BJ (cell line): ENCODE measurements around the gene MOG. TPM values are rescaled to one million over a fixed set of nuclear protein-coding genes. Genes with fewer than 3 reads are reported as not detected.
"Not testable (repeated sequence)": the region's sequence is repeated elsewhere in the genome, so short reads cannot be mapped to it uniquely, and the experiment has no call there.

Experiments used
- CTCF ChIA-PET: fragments of 350-600 bp; formaldehyde crosslinking; extraction: SDS; loops from one replicate; lab custom pipeline; 2021; ENCODE audit warnings: antibody characterized with exemption, inconsistent platforms; lab: Yijun Ruan, JAX
- POLR2A ChIA-PET: fragments of 300-600 bp; sonication (Branson Sonifier 250); formaldehyde crosslinking; extraction: SDS; loops from one replicate; lab custom pipeline; 2021; ENCODE audit warnings: antibody characterized with exemption; lab: Charles Lee
- DNase-seq: peaks from one replicate; pipeline ENCODE4 v3.0.0-alpha.2; 2011; ENCODE audit warnings: low read depth
- H3K27me3 ChIP-seq: 2 replicates; pipeline ENCODE4 v1.6.0; 2011; ENCODE audit warnings: low read length; ENCODE audit not compliant: control insufficient read depth, insufficient read depth
- H3K36me3 ChIP-seq: 2 replicates; pipeline ENCODE4 v1.5.1; 2011; ENCODE audit warnings: low read length; ENCODE audit not compliant: control insufficient read depth, insufficient read depth
- H3K4me3 ChIP-seq: 2 replicates; pipeline ENCODE4 v1.5.1; 2011; ENCODE audit warnings: low read depth, mild to moderate bottlenecking, control low read depth, low read length
- CTCF ChIP-seq: IDR thresholded peaks from 2 replicates; pipeline ENCODE4 v1.5.1; 2011; ENCODE audit warnings: low read depth, mild to moderate bottlenecking, control low read depth, inconsistent platforms, low read length, moderate library complexity; ENCODE audit not compliant: insufficient read depth
- polyA plus RNA-seq: library from polyadenylated mRNA; depleted of rRNA; stranded (reverse); fragments of >200 nt; gene quantifications from 2 replicates; pipeline ENCODE4 v1.2.3, GENCODE V29; 2011

MOG gene
- polyA plus RNA-seq, 1 experiment, result not detected

- Histone ChIP-seq H3K4me3 (no peak overlapping the region), H3K27me3 (peaks cover 9% of the 10 kb centered on the region), H3K36me3 (no peaks in the 10 kb centered on the region)
- POLR2A ChIA-PET, result no interaction called here
- CTCF ChIA-PET, result interaction anchor here (7.6 kb wide), 1 partner anchor 9 kb away, joined by 147 read pairs; no protein-coding TSS in a partner anchor
- no peak for TF ChIP-seq CTCF
- no peak for DNase-seq
These were observed 4.2 kb downstream of the MOG start for GRCh38 chr6:29661071-29661470.

- POLR2A ChIA-PET, DNase-seq: not testable (repeated sequence)
- CTCF ChIA-PET, result interaction anchor here (7.6 kb wide), 1 partner anchor 9 kb away, joined by 147 read pairs; no protein-coding TSS in a partner anchor
These were observed 4.7 kb downstream of the MOG start for GRCh38 chr6:29661502-29662141.

DNA sequence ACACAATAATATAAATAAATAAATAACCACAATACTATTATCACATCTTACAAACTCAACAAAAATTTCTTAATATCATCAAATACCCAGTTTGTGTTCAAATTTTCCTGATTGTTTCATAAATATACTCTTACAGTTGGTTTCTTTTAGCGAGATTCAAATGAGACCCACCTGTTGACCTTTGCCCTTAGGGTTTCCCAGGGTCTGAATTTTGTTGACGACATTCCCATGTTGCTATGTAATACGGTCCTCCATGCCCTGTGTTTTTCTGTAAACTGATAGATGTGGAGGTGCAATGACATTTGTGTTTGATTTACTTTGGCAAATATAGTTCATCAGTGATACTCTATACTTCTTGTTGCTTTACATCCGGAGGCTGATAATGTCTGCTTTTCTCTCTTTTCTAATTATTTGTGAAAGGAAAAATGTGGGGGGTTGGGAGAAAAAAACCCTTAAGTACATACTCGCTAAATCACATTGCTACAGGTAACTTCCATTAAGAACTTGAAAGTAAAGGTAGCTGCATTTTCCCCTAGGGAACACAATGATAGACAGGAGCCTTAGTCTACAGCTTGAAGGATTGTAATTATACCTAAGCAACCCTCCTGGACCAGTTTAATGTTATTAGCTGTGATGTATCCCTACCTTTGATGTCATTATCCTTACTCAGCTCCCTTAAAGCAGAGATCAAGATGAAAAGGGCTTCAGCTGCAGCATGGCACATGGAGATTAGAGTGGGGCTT lies 6.6 kb downstream of the MOG start:
- peaks cover 7% of the 10 kb centered on the region for H3K27me3 ChIP-seq
- POLR2A ChIA-PET, result no interaction called here
- H3K4me3 ChIP-seq, result no peak overlapping the region
- DNase-seq, result no peak
- H3K36me3 ChIP-seq, result no peaks in the 10 kb centered on the region
- CTCF ChIA-PET, result interaction anchor here (1.0 to 7.6 kb wide), 3 partner anchors 11 to 16 kb away, joined by 3 to 147 read pairs (median 4); no protein-coding TSS in a partner anchor
- TF ChIP-seq CTCF, result no peak

More at GRCh38 chr6:29661502-29662141, 4.7 kb downstream of the MOG start:
- H3K27me3 ChIP-seq, H3K4me3 ChIP-seq, H3K36me3 ChIP-seq: not testable (repeated sequence)

DNA sequence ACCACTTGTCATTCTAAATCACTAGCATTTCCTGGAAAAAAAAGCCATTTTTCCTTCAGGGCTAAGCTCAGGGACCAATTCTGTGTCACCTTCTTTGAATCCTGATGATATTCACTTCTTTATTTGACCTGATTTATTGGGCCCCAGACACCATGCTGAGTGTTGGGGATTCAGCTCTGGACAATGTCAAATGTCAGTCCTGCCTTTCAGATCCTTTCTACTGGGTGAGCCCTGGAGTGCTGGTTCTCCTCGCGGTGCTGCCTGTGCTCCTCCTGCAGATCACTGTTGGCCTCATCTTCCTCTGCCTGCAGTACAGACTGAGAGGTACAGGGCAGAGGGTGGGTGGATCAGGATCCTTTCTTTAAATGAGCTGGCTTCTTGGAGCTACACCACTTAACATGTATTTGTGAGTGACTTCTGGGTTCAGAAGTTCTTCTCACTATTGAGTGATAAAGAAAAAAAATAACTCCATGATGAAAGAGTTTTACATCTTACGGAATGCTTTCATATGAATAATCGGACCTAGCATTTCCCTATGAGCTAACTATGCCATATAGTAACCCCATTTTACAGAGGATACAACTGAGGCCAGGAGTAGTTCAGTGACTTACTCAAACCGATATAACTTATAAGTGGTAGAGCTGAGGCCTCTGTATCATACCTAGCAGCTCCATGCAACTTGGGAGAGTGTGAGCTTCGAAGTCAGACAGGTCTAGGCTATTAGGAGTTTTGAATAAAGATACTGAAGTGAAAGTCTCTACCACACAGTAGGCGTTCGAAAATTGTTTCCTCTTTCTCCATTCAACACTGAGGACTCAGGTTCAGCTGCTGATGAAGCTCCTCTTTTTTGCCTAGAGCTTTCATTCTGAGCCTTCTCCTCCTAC lies 9.3 kb downstream of the MOG start:
- Histone ChIP-seq H3K27me3 (peaks cover 5% of the 10 kb centered on the region), H3K4me3 (no peak overlapping the region), H3K36me3 (no peaks in the 10 kb centered on the region)
- no peak for DNase-seq
- ChIA-PET CTCF (interaction anchor here (1.1 to 7.6 kb wide), 5 partner anchors 10 to 30 kb away, joined by 5 to 147 read pairs (median 6); partner anchors contain the start of gene MOG), POLR2A (interaction anchor here (0.6 kb wide), 1 partner anchor 40 kb away, joined by 3 read pairs; no protein-coding TSS in a partner anchor)
- TF ChIP-seq CTCF, result no peak

- Histone ChIP-seq H3K27me3 (peaks cover 5% of the 10 kb centered on the region), H3K4me3 (no peak overlapping the region), H3K36me3 (no peaks in the 10 kb centered on the region)
- CTCF ChIA-PET, result interaction anchor here (1.1 to 7.6 kb wide), 3 partner anchors 10 to 20 kb away, joined by 5 to 147 read pairs (median 7); partner anchors contain the start of gene MOG
- POLR2A ChIA-PET, result interaction anchor here (0.6 kb wide), 1 partner anchor 39 kb away, joined by 3 read pairs; no protein-coding TSS in a partner anchor
- no peak for TF ChIP-seq CTCF
- DNase-seq, result no peak
These were observed 9.9 kb downstream of the MOG start for GRCh38 chr6:29666826-29667130.
